HK-2 (cell line): ENCODE data around the gene PRDX1.

Experiments
- DNase-seq: peaks from one replicate; pipeline ENCODE4 v3.0.0-alpha.2; 2018; ENCODE audit not compliant: unreplicated experiment

Gene PRDX1

DNA sequence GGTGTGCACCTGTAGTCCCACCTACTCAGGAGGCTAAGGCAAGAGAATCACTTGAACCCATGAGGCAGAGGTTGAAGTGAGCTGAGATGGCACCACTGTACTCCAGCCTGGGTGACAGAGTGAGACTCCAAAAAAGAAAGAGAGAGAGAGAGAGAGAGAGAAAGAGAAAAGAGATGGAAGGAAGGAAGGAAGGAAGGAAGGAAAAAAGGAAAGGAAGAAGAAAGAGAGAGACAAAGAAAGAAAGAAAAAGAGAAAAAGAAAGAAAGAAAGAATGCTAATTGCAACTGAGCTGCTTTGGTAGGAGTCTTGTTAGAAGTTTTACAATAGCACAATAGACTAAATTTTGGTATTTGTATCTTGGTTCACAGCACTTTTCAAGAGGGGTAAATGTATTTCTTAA is 56.4 kb downstream of the PRDX1 start:
- DNase-seq = no peak
